ENCODE results near the gene ASCC1. TPM values are rescaled to one million over a fixed set of nuclear protein-coding genes. Genes with fewer than 3 reads are reported as not detected.
"Not testable (repeated sequence)": the region's sequence is repeated elsewhere in the genome, so short reads cannot be mapped to it uniquely, and the experiment has no call there.

ASCC1 gene
- polyA plus RNA-seq, 4 donors, result 9.2 to 21.3 (median 16.1) TPM

DNA sequence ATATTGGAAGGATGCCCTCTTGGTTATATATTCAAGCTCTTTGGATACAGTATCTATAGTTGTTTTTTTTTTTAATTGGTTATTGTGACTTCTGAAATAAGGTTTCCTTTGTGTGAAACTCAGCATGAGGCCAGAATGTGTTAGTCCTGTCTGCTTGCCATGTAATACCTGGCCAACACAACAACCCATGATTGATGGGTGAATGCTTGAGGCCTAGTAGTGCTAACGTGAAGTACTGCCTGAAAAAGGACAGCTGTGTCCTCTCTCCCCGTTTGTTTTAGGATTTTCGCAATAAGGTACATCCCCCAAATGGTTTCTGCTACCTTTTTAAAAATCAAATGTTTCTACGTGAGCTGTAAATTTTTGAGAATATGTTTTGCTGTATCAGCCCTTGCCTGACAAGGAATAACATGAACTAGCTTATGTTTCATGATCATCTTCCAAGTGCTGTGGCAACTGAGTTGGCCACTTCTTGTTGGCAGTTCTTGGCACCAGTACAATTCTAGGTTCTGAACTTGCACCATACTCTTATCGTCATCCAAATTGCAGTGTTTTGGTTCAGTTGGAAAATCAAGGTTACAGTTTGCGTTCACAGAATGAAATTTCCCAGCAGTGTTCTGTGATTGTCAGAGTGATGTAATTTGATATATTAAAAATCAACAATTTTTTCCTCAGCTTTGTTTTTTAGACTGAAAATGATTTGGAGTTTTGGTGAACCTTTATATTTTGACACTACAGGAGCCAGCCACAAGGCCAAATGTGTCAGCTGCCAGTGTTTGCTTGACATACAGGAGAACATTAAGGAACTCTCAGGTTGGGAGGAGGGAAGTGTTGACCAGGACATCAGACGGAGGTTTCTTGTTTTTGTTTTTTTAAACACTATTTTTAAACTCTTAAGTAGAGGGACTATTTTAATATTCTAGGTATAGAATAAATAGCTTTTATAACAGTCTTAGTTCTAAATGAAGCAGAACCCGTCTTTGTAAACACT, 13.5 kb upstream of the ASCC1 start:
- Histone ChIP-seq H3K36me3 (ENCODE audit: control insufficient read depth in 3 of 3, insufficient read depth in 2 of 3, low read depth in 1 of 3, low read length in 3 of 3) (peaks cover 2 to 41% (median 5%) of the 10 kb centered on the region in 3 donors), H3K27ac (ENCODE audit: low read depth in 1 of 3, low read length in 2 of 3) (peak overlapping the region in 1 of 3 donors; percentile 63), H3K4me3 (ENCODE audit: low read depth in 1 of 3, low read length in 3 of 3) (no peak overlapping the region), H3K27me3 (ENCODE audit: control insufficient read depth in 3 of 3, insufficient read depth in 3 of 3, low read length in 3 of 3) (no peaks in the 10 kb centered on the region), H3K4me1 (ENCODE audit: control insufficient read depth in 3 of 3, insufficient read depth in 2 of 3, low read depth in 1 of 3, low read length in 2 of 3) (no peaks in the 10 kb centered on the region), H3K9me3 (ENCODE audit: control insufficient read depth in 2 of 2, insufficient read depth in 1 of 2, low read depth in 1 of 2, low read length in 1 of 2) (no peaks in the 10 kb centered on the region)
- WGBS, 3 donors, result 74 to 79% (median 77%) methylated on average over 8 of the region's 8 CpGs
- FAIRE-seq (no peak), DNase-seq (no peak)

DNA sequence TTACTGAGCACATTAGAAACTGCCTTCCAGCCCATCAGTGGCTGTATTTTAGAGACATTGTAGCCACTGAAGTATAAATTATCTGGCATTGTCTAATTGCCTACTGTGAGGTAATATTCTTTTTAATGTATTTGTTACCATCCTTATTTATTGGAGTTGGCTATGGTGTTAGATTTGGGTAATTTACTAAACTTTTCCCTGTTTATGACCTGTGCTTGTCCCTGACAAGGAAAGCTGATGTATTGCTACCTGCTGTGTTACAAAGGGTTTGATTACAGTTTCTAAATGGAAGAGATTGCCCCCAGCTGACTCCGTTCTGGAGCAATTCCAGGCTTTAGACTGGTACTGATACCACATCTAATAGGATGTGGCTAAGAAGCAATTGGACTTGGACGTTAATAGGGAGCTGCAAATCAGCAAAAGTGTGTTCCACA, 12.3 kb upstream of the ASCC1 start:
- Histone ChIP-seq H3K27me3 (ENCODE audit: control insufficient read depth in 3 of 3, insufficient read depth in 3 of 3, low read length in 3 of 3) (no peaks in the 10 kb centered on the region), H3K4me1 (ENCODE audit: control insufficient read depth in 3 of 3, insufficient read depth in 2 of 3, low read depth in 1 of 3, low read length in 2 of 3) (no peaks in the 10 kb centered on the region)
- FAIRE-seq, result no peak

DNA sequence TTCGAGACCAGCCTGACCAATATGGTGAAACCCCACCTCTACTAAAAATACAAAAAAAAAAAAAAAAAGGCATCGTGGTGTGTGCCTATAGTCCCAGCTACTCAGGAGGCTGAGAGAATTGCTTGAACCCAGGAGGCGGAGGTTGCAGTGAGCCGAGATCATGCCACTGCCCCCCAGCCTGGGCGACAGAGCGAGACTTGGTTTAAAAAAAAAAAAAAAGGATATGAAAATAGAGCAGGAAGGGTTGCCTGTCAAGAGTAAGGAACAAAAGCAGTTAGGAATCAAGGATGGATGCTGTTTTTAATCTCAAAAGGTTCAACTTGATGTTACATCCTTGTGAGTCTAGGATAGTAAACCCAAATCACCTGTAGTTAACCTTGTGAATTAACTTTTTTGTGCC, 11.8 kb upstream of the ASCC1 start:
- Histone ChIP-seq H3K4me1 (ENCODE audit: control insufficient read depth in 3 of 3, insufficient read depth in 2 of 3, low read depth in 1 of 3, low read length in 2 of 3) (no peaks in the 10 kb centered on the region), H3K27me3 (ENCODE audit: control insufficient read depth in 3 of 3, insufficient read depth in 3 of 3, low read length in 3 of 3) (no peaks in the 10 kb centered on the region), H3K36me3 (ENCODE audit: control insufficient read depth in 3 of 3, insufficient read depth in 2 of 3, low read depth in 1 of 3, low read length in 3 of 3) (peaks cover 2 to 35% (median 3%) of the 10 kb centered on the region in 3 donors), H3K4me3 (ENCODE audit: low read depth in 1 of 3, low read length in 3 of 3) (no peak overlapping the region), H3K9me3 (ENCODE audit: control insufficient read depth in 2 of 2, insufficient read depth in 1 of 2, low read depth in 1 of 2, low read length in 1 of 2) (no peaks in the 10 kb centered on the region), H3K27ac (ENCODE audit: low read depth in 1 of 3, low read length in 2 of 3) (peak overlapping the region in 1 of 3 donors; percentile 36)
- WGBS, 3 donors, result 81 to 88% (median 81%) methylated on average over 6 of the region's 6 CpGs
- DNase-seq, result no peak
- FAIRE-seq, result no peak

More for the DNA sequence above, 12.3 kb upstream of the ASCC1 start:
- H3K4me3 ChIP-seq (ENCODE audit: low read depth in 1 of 3, low read length in 3 of 3), result no peak overlapping the region
- no peaks in the 10 kb centered on the region for H3K9me3 ChIP-seq (ENCODE audit: control insufficient read depth in 2 of 2, insufficient read depth in 1 of 2, low read depth in 1 of 2, low read length in 1 of 2)
- peak overlapping the region in 1 of 3 donors; percentile 36 for H3K27ac ChIP-seq (ENCODE audit: low read depth in 1 of 3, low read length in 2 of 3)
- WGBS, 3 donors, result 25 to 52% (median 27%) methylated on average over 2 of the region's 2 CpGs
- H3K36me3 ChIP-seq (ENCODE audit: control insufficient read depth in 3 of 3, insufficient read depth in 2 of 3, low read depth in 1 of 3, low read length in 3 of 3), result peaks cover 2 to 38% (median 5%) of the 10 kb centered on the region in 3 donors
- no peak for DNase-seq

DNA sequence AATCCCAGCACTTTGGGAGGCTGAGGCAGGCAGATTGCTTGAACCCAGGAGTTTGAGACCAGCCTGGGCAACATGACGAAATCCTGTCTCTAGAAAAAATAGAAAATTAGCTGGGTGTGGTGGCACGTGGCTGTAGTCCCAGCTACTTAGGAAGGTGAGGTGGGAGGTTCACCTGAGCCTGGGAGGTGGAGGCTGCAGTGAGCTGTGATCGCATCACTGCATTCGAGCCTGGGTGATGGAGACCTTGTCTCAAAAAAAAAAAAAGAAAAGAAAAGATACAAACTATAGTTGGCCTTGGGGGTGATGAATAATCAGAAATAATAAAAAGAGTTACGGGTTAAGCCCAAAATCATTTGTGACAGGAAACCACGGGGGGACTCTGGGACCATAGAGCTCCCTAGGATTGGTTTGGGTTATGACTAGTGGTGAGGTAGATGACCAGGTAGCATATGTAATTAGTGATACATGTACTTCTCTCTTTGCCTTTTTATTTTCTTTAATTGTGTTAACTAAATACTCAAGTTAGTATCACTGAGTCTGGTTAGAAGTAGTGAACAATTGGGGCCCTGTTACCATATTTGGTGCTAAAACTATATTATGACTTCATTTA, 10.4 kb upstream of the ASCC1 start:
- Histone ChIP-seq H3K9me3 (ENCODE audit: control insufficient read depth in 2 of 2, insufficient read depth in 1 of 2, low read depth in 1 of 2, low read length in 1 of 2) (no peaks in the 10 kb centered on the region), H3K4me3 (ENCODE audit: low read depth in 1 of 3, low read length in 3 of 3) (no peak overlapping the region), H3K27ac (ENCODE audit: low read depth in 1 of 3, low read length in 2 of 3) (no peak overlapping the region), H3K27me3 (ENCODE audit: control insufficient read depth in 3 of 3, insufficient read depth in 3 of 3, low read length in 3 of 3) (no peaks in the 10 kb centered on the region), H3K36me3 (ENCODE audit: control insufficient read depth in 3 of 3, insufficient read depth in 2 of 3, low read depth in 1 of 3, low read length in 3 of 3) (peaks cover 2 to 34% (median 2%) of the 10 kb centered on the region in 3 donors), H3K4me1 (ENCODE audit: control insufficient read depth in 3 of 3, insufficient read depth in 2 of 3, low read depth in 1 of 3, low read length in 2 of 3) (no peaks in the 10 kb centered on the region)
- no peak for DNase-seq
- 64 to 79% (median 72%) methylated on average over 6 of the region's 6 CpGs for WGBS, 3 donors
- no peak for FAIRE-seq

DNA sequence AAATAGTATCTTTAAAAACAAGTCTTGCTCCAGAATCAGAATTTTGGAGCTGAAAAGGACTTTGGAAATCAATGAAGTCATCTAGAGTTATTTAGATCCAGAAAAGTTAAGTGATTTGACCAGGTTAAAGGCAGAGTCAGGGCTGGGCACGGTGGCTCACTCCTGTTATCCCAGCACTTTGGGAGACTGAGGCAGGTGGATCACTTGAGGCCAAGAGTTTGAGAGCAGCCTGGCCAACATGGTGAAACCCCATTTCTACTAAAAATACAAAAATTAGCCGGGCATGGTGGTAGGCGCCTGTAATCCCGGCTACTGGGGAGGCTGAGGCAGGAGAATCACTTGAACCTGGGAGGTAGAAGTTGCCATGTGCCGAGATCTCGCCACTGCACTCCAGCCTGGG, 8.1 kb upstream of the ASCC1 start:
- H3K4me3 ChIP-seq (ENCODE audit: low read depth in 1 of 3, low read length in 3 of 3); H3K4me1 ChIP-seq (ENCODE audit: control insufficient read depth in 3 of 3, insufficient read depth in 2 of 3, low read depth in 1 of 3, low read length in 2 of 3); H3K27ac ChIP-seq (ENCODE audit: low read depth in 1 of 3, low read length in 2 of 3); H3K27me3 ChIP-seq (ENCODE audit: control insufficient read depth in 3 of 3, insufficient read depth in 3 of 3, low read length in 3 of 3); H3K9me3 ChIP-seq (ENCODE audit: control insufficient read depth in 2 of 2, insufficient read depth in 1 of 2, low read depth in 1 of 2, low read length in 1 of 2); DNase-seq; FAIRE-seq: not testable (repeated sequence)
- peaks cover 0 to 38% (median 0%) of the 10 kb centered on the region in 3 donors for H3K36me3 ChIP-seq (ENCODE audit: control insufficient read depth in 3 of 3, insufficient read depth in 2 of 3, low read depth in 1 of 3, low read length in 3 of 3)
- 91 to 95% (median 93%) methylated on average over 6 of the region's 6 CpGs for WGBS, 3 donors

DNA sequence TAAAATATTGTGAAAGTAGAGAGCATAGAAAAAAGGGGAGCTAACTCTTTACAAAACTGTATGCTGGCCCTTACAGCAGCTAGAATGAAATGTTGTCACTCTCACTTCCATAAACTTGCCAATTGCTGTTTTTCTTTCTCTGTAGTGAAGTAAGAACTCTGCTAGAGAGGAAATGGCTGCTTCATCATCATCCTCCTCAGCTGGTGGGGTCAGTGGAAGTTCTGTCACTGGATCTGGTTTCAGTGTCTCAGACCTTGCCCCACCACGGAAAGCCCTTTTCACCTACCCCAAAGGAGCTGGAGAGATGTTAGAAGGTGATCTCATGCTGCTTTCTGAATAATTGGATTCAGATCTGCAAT, 7.6 kb upstream of the ASCC1 start:
- peaks cover 0 to 38% (median 0%) of the 10 kb centered on the region in 3 donors for H3K36me3 ChIP-seq (ENCODE audit: control insufficient read depth in 3 of 3, insufficient read depth in 2 of 3, low read depth in 1 of 3, low read length in 3 of 3)
- peak overlapping the region in 1 of 3 donors; percentile 22 for H3K27ac ChIP-seq (ENCODE audit: low read depth in 1 of 3, low read length in 2 of 3)
- H3K4me3 ChIP-seq (ENCODE audit: low read depth in 1 of 3, low read length in 3 of 3), result no peak overlapping the region
- no peaks in the 10 kb centered on the region for H3K9me3 ChIP-seq (ENCODE audit: control insufficient read depth in 2 of 2, insufficient read depth in 1 of 2, low read depth in 1 of 2, low read length in 1 of 2)
- no peaks in the 10 kb centered on the region for H3K4me1 ChIP-seq (ENCODE audit: control insufficient read depth in 3 of 3, insufficient read depth in 2 of 3, low read depth in 1 of 3, low read length in 2 of 3)
- FAIRE-seq (no peak), DNase-seq (no peak)
- no peaks in the 10 kb centered on the region for H3K27me3 ChIP-seq (ENCODE audit: control insufficient read depth in 3 of 3, insufficient read depth in 3 of 3, low read length in 3 of 3)
- 50 to 68% (median 67%) methylated on average over 1 of the region's 1 CpG for WGBS, 3 donors

DNA sequence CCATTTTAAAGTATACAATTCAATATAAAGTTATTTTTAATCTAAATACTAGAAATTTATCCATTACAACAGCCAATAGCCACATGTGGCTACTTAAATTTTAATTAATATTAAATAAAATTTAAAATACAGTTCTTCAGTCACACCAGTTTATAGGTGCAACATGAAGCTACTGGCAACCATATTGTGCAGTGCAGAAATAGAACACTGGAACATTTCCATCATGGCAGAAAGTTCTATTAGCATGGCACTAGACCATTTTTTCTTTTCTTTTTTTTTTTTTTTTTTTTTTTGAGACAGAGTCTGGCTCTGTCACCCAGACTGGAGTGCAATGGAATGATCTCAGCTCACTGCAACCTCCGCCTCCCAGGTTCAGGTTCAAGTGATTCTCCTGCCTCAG, 5.2 kb upstream of the ASCC1 start:
- 55 to 100% (median 71%) methylated on average over 1 of the region's 1 CpG for WGBS, 3 donors
- H3K9me3 ChIP-seq (ENCODE audit: control insufficient read depth in 2 of 2, insufficient read depth in 1 of 2, low read depth in 1 of 2, low read length in 1 of 2), result no peaks in the 10 kb centered on the region
- no peak overlapping the region for H3K4me3 ChIP-seq (ENCODE audit: low read depth in 1 of 3, low read length in 3 of 3)
- peaks cover 0 to 35% (median 0%) of the 10 kb centered on the region in 3 donors for H3K36me3 ChIP-seq (ENCODE audit: control insufficient read depth in 3 of 3, insufficient read depth in 2 of 3, low read depth in 1 of 3, low read length in 3 of 3)
- FAIRE-seq, result no peak
- no peak for DNase-seq
- no peaks in the 10 kb centered on the region for H3K27me3 ChIP-seq (ENCODE audit: control insufficient read depth in 3 of 3, insufficient read depth in 3 of 3, low read length in 3 of 3)
- peaks cover 0 to 6% (median 3%) of the 10 kb centered on the region in 3 donors for H3K4me1 ChIP-seq (ENCODE audit: control insufficient read depth in 3 of 3, insufficient read depth in 2 of 3, low read depth in 1 of 3, low read length in 2 of 3)
- H3K27ac ChIP-seq (ENCODE audit: low read depth in 1 of 3, low read length in 2 of 3), result no peak overlapping the region

DNA sequence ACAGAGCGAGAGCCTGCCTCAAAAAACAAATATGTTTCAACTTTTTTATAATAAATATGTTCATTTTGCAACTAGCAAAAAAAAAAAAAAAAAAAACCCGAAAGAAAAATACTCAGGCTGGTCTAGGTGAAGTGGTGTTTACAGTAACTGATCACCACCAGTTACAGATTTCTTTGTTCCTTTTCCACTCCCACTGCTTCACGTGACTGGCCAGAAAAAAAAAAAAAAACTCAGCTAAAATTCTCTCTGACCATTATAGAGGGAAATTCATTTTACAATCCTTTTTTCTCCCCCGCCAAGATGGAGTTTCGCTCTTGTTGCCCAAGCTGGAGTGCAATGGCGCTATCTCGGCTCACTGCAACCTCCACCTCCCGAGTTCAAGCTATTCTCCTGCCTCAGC, 4.6 kb upstream of the ASCC1 start:
- H3K27me3 ChIP-seq (ENCODE audit: control insufficient read depth in 3 of 3, insufficient read depth in 3 of 3, low read length in 3 of 3), result no peaks in the 10 kb centered on the region
- FAIRE-seq (no peak), DNase-seq (no peak)
- no peak overlapping the region for H3K4me3 ChIP-seq (ENCODE audit: low read depth in 1 of 3, low read length in 3 of 3)
- H3K4me1 ChIP-seq (ENCODE audit: control insufficient read depth in 3 of 3, insufficient read depth in 2 of 3, low read depth in 1 of 3, low read length in 2 of 3), result peaks cover 0 to 6% (median 3%) of the 10 kb centered on the region in 3 donors
- H3K9me3 ChIP-seq (ENCODE audit: control insufficient read depth in 2 of 2, insufficient read depth in 1 of 2, low read depth in 1 of 2, low read length in 1 of 2), result no peaks in the 10 kb centered on the region
- H3K36me3 ChIP-seq (ENCODE audit: control insufficient read depth in 3 of 3, insufficient read depth in 2 of 3, low read depth in 1 of 3, low read length in 3 of 3), result peaks cover 0 to 29% (median 0%) of the 10 kb centered on the region in 3 donors
- no peak overlapping the region for H3K27ac ChIP-seq (ENCODE audit: low read depth in 1 of 3, low read length in 2 of 3)
- WGBS, 3 donors, result 82 to 92% (median 84%) methylated on average over 8 of the region's 8 CpGs

Measured in small intestine (tissue), 7 donors.